ENCODE data around the gene CACNA2D3.

DNA sequence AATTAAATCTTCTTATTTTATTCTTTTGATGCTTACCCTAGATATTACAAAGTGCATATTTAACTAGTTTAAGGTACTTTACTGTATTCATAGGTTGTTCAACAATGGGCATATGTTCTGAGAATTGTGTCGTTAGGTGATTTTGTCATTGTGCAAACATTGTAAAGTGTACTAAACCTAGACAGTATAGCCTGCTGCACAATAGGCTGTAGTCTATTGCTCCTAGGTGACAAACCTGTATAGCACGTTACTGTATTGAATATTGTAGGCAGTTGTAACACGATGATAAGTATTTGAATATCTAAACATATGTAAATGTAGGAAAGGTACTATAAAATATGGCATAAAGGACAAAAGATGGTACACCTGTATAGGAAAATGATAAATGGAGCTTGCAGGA is 100.7 kb downstream of the CACNA2D3 start:
- TF ChIP-seq POLR2AphosphoS5 (IDR thresholded peaks at IDR 0.05; ENCODE audit: low read depth, low read length) (no peak), SIN3A (IDR thresholded peaks at IDR 0.05; ENCODE audit: borderline replicate concordance, insufficient read depth, low read length) (no peak), REST (IDR thresholded peaks at IDR 0.05; ENCODE audit: insufficient read depth in 1 of 2, low read depth in 2 of 2, low read length in 2 of 2) (no peak), FOXP2 (optimal IDR thresholded peaks at IDR 0.05; ENCODE audit: borderline replicate concordance, extremely low read depth, extremely low read length, insufficient read depth) (no peak), TAF1 (IDR thresholded peaks at IDR 0.05; ENCODE audit: borderline replicate concordance, insufficient read depth, low read length) (no peak)
